GM12873 (cell line): ENCODE results near the gene TRIML1.

ENCODE experiments used
- CTCF ChIP-seq: IDR thresholded peaks from 2 replicates; pipeline ENCODE4 v1.5.1; 2012; ENCODE audit warnings: low read depth, mild to moderate bottlenecking, moderate library complexity, low read length, control low read depth; ENCODE audit not compliant: insufficient read depth; ENCODE audit errors: missing control alignments

The TRIML1 gene

GRCh38 chr4:188177997-188178675 is 38.9 kb downstream of the TRIML1 start:
- TF ChIP-seq CTCF: no peak

- TF ChIP-seq CTCF: no peak
These were observed 39.6 kb downstream of the TRIML1 start for GRCh38 chr4:188178806-188179205.

- TF ChIP-seq CTCF: no peak
These were observed 47.9 kb downstream of the TRIML1 start for GRCh38 chr4:188187106-188187505.

GRCh38 chr4:188190461-188190860 is 51.2 kb downstream of the TRIML1 start:
- no peak for TF ChIP-seq CTCF

- no peak for TF ChIP-seq CTCF
These were observed 55.2 kb downstream of the TRIML1 start for GRCh38 chr4:188194421-188194820.

GRCh38 chr4:188195389-188195985 is 56.2 kb downstream of the TRIML1 start:
- TF ChIP-seq CTCF: no peak

GRCh38 chr4:188196134-188196735 is 57.0 kb downstream of the TRIML1 start:
- TF ChIP-seq CTCF: no peak
